ENCODE results near the gene C1orf159.
"Not testable (repeated sequence)": the region's sequence is repeated elsewhere in the genome, so short reads cannot be mapped to it uniquely, and the experiment has no call there.

The C1orf159 gene

DNA sequence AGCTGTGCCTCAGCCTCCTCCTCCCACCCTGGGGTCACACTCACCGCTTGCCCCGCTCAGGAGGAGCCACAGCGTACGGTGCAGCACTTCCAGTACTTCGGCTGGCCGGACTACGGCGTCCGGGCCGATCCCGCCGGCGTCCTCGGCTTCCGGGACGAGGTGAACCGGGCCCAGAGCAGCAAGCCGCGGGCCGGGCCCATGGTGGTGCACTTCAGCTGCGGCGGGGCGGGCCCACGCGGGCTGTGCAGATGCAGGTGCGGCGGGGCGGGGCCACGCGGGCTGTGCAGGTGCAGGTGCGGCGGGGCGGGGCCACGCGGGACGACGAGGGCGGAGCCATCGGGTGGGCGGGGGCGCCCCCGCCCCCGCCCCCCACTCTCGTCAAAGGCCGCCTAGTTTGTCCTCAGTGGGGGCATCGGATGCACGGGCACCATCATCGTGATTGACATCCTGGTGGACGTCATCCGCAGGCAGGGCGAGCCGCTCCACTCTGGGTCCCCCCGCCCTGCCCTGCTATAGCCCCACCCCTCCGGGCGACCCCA is 47.3 kb downstream of the C1orf159 start:
- Histone ChIP-seq H3K4me3 (peak overlapping the region; percentile 94), H3K36me3 (ENCODE audit: insufficient read depth, low read length) (no peaks in the 10 kb centered on the region), H3K27ac (no peak overlapping the region), H3K9ac (ENCODE audit: insufficient read length) (no peak overlapping the region), H3K9me3 (ENCODE audit: low read depth, low read length) (no peaks in the 10 kb centered on the region)
- DNase-seq (ENCODE audit: low read depth, low spot score) = no peak
- TF ChIP-seq EZH2 (IDR thresholded peaks at IDR 0.05) (no peak), FOXP2 (optimal IDR thresholded peaks at IDR 0.05; ENCODE audit: control extremely low read depth, extremely low read length, insufficient read depth) (no peak), POLR2AphosphoS5 (IDR thresholded peaks at IDR 0.05; ENCODE audit: borderline replicate concordance, low read depth, low read length) (no peak)

GRCh38 chr1:1067860-1068516 is 47.9 kb downstream of the C1orf159 start:
- Histone ChIP-seq H3K9ac (ENCODE audit: insufficient read length) (no peak overlapping the region), H3K27ac (no peak overlapping the region), H3K36me3 (ENCODE audit: insufficient read depth, low read length) (no peaks in the 10 kb centered on the region), H3K4me3 (no peak overlapping the region), H3K9me3 (ENCODE audit: low read depth, low read length) (no peaks in the 10 kb centered on the region)
- no peak for TF ChIP-seq FOXP2 (optimal IDR thresholded peaks at IDR 0.05; ENCODE audit: control extremely low read depth, extremely low read length, insufficient read depth)
- no peak for TF ChIP-seq EZH2 (IDR thresholded peaks at IDR 0.05)
- no peak for TF ChIP-seq POLR2AphosphoS5 (IDR thresholded peaks at IDR 0.05; ENCODE audit: borderline replicate concordance, low read depth, low read length)
- no peak for DNase-seq (ENCODE audit: low read depth, low spot score)

GRCh38 chr1:1067284-1067859 is 48.5 kb downstream of the C1orf159 start:
- H3K4me3 ChIP-seq = no peak overlapping the region
- TF ChIP-seq FOXP2 (optimal IDR thresholded peaks at IDR 0.05; ENCODE audit: control extremely low read depth, extremely low read length, insufficient read depth) = no peak
- no peaks in the 10 kb centered on the region for H3K9me3 ChIP-seq (ENCODE audit: low read depth, low read length)
- no peak overlapping the region for H3K9ac ChIP-seq (ENCODE audit: insufficient read length)
- H3K27ac ChIP-seq = no peak overlapping the region
- DNase-seq (ENCODE audit: low read depth, low spot score) = no peak
- no peaks in the 10 kb centered on the region for H3K36me3 ChIP-seq (ENCODE audit: insufficient read depth, low read length)

- no peak for TF ChIP-seq POLR2AphosphoS5 (IDR thresholded peaks at IDR 0.05; ENCODE audit: borderline replicate concordance, low read depth, low read length)
- no peak for TF ChIP-seq FOXP2 (optimal IDR thresholded peaks at IDR 0.05; ENCODE audit: control extremely low read depth, extremely low read length, insufficient read depth)
- TF ChIP-seq EZH2 (IDR thresholded peaks at IDR 0.05) = no peak
- Histone ChIP-seq H3K27ac (no peak overlapping the region), H3K36me3 (ENCODE audit: insufficient read depth, low read length) (no peaks in the 10 kb centered on the region), H3K9me3 (ENCODE audit: low read depth, low read length) (no peaks in the 10 kb centered on the region), H3K4me3 (no peak overlapping the region), H3K9ac (ENCODE audit: insufficient read length) (no peak overlapping the region)
- DNase-seq (ENCODE audit: low read depth, low spot score) = no peak
These were observed 49.2 kb downstream of the C1orf159 start for GRCh38 chr1:1066403-1067283.

DNA sequence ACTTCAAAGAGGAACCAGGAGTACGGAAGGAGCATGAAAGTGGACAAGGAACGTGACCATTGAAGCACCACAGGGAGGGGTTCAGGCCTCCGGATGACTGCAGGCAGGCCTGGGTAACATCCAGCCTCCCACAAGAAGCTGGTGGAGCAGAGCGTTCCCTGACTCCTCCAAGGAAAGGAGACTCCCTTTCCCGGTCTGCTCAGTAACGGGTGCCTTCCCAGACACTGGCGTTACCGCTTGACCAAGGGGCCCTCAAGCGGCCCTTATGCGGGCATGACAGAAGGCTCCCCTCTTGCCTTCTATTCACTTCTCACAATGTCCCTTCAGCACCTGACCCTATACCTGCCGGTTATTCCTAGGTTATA is 50.0 kb downstream of the C1orf159 start:
- H3K9ac ChIP-seq (ENCODE audit: insufficient read length); DNase-seq (ENCODE audit: low read depth, low spot score); H3K36me3 ChIP-seq (ENCODE audit: insufficient read depth, low read length); H3K27ac ChIP-seq; H3K9me3 ChIP-seq (ENCODE audit: low read depth, low read length); H3K4me3 ChIP-seq: not testable (repeated sequence)

GRCh38 chr1:1065265-1065939 is 50.5 kb downstream of the C1orf159 start:
- no peaks in the 10 kb centered on the region for H3K9me3 ChIP-seq (ENCODE audit: low read depth, low read length)
- DNase-seq (ENCODE audit: low read depth, low spot score) = no peak
- TF ChIP-seq POLR2AphosphoS5 (IDR thresholded peaks at IDR 0.05; ENCODE audit: borderline replicate concordance, low read depth, low read length) = no peak
- no peak for TF ChIP-seq FOXP2 (optimal IDR thresholded peaks at IDR 0.05; ENCODE audit: control extremely low read depth, extremely low read length, insufficient read depth)
- no peak for TF ChIP-seq EZH2 (IDR thresholded peaks at IDR 0.05)
- H3K4me3 ChIP-seq = no peak overlapping the region
- no peak overlapping the region for H3K9ac ChIP-seq (ENCODE audit: insufficient read length)
- H3K36me3 ChIP-seq (ENCODE audit: insufficient read depth, low read length) = no peaks in the 10 kb centered on the region
- no peak overlapping the region for H3K27ac ChIP-seq

GRCh38 chr1:1063945-1064831 is 51.7 kb downstream of the C1orf159 start:
- no peak for DNase-seq (ENCODE audit: low read depth, low spot score)
- Histone ChIP-seq H3K27ac (no peak overlapping the region), H3K4me3 (no peak overlapping the region), H3K9me3 (ENCODE audit: low read depth, low read length) (no peaks in the 10 kb centered on the region), H3K36me3 (ENCODE audit: insufficient read depth, low read length) (no peaks in the 10 kb centered on the region), H3K9ac (ENCODE audit: insufficient read length) (no peak overlapping the region)
- TF ChIP-seq FOXP2 (optimal IDR thresholded peaks at IDR 0.05; ENCODE audit: control extremely low read depth, extremely low read length, insufficient read depth) (no peak), EZH2 (IDR thresholded peaks at IDR 0.05) (no peak)
